Activated CD8-positive, alpha-beta T cell treated with anti-CD3 and anti-CD28 coated beads, Interleukin-2, amount 10 ng/mL, durations not matched to agents 7 days and 5 days (primary cell): Measurements from ENCODE around the gene POLH. TPM values are rescaled to one million over a fixed set of nuclear protein-coding genes. Genes with fewer than 3 reads are reported as not detected.

Experiments
- ATAC-seq: fragments of 150-1000 bp; cut with Tn5 transposase; one replicate; pipeline ENCODE4 v1.10.0; 2021; ENCODE audit warnings: moderate library complexity
- CTCF ChIA-PET: fragments of 350-600 bp; sonication (Branson Sonifier 250); formaldehyde crosslinking; loops from one replicate; lab custom pipeline; 2021; ENCODE audit warnings: antibody characterized with exemption; lab: Charles Lee
- POLR2A ChIA-PET: fragments of 350-600 bp; sonication (Branson Sonifier 250); formaldehyde crosslinking; loops from one replicate; lab custom pipeline; 2021; ENCODE audit warnings: antibody characterized with exemption; lab: Charles Lee
- DNase-seq: peaks from one replicate; pipeline ENCODE4 v3.0.0-alpha.2; 2020
- H3K27ac Mint-ChIP-seq: one replicate; pipeline ENCODE4 v1.8.0; 2021; ENCODE audit warnings: mild to moderate bottlenecking, mixed read lengths
- H3K27me3 Mint-ChIP-seq: one replicate; pipeline ENCODE4 v1.8.0; 2021; ENCODE audit warnings: low read depth, mixed read lengths
- H3K36me3 Mint-ChIP-seq: one replicate; pipeline ENCODE4 v1.8.0; 2021; ENCODE audit warnings: low read depth, mixed read lengths
- H3K4me1 Mint-ChIP-seq: one replicate; pipeline ENCODE4 v1.8.0; 2021; ENCODE audit warnings: low read depth, mixed read lengths
- H3K4me3 Mint-ChIP-seq: one replicate; pipeline ENCODE4 v1.8.0; 2021; ENCODE audit warnings: mild to moderate bottlenecking, mixed read lengths
- H3K9me3 Mint-ChIP-seq: one replicate; pipeline ENCODE4 v1.8.0; 2022; ENCODE audit warnings: mixed read lengths; ENCODE audit not compliant: insufficient read depth
- total RNA-seq, 2 experiments: library from RNA; stranded (reverse); gene quantifications; one replicate each; pipeline ENCODE4 v1.2.3, GENCODE V29; 2021

Gene POLH
- total RNA-seq, 2 experiments from 2014 or later = 73.1 to 75.2 TPM

DNA sequence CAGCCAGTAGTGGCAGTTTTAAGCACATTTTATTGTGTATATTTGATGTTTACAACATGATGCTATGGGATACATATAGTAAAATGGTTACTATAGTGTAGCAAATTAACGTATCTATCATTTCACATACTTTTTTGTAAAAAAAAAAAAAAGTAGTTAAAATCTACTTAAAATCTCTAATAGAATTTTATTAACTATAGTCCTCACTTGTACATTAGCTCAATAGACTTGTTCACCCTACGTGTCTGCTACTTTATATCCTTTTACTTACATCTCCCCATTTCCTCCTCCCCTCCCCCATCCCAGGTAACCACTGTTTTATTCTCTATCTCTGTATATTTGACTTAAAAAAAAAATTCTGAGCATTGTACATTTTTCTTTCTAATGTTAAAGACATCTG, 30.0 kb downstream of the POLH start:
- H3K4me3 Mint-ChIP-seq = no peak overlapping the region
- H3K4me1 Mint-ChIP-seq = peaks cover 3% of the 10 kb centered on the region
- CTCF ChIA-PET = interaction anchor here (1.1 to 1.3 kb wide), 2 partner anchors 42 to 62 kb away, joined by 3 to 6 read pairs; no protein-coding TSS in a partner anchor
- H3K36me3 Mint-ChIP-seq = peaks cover 68% of the 10 kb centered on the region
- ATAC-seq (no peak), DNase-seq (no peak)
- POLR2A ChIA-PET = no interaction called here
- H3K27ac Mint-ChIP-seq = no peak overlapping the region
- H3K9me3 Mint-ChIP-seq = no peaks in the 10 kb centered on the region
- no peaks in the 10 kb centered on the region for H3K27me3 Mint-ChIP-seq

DNA sequence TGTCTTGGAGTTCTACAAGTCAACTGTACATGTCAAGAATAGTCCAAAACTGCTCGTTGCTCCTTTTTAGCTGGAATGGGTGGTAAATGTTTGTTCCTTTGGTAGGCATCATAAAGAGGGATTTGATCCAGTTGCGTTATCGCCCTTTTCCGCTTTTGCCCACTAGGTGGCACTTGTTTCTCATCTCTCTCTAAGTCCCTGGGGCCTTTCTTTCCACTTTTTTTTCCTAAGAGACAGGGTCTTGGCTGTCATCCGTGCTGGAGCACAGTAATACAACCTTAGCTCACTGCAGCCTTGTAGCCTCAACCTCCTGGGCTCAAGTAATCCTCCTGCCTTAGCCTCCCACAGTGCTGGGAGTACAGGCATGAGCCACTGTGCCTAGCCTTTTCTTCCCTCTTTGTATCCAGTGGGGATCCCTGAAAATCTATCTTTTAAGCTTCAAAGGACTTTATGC, 32.4 kb downstream of the POLH start:
- no peak overlapping the region for H3K27ac Mint-ChIP-seq
- peaks cover 3% of the 10 kb centered on the region for H3K4me1 Mint-ChIP-seq
- CTCF ChIA-PET = interaction anchor here (0.7 to 2.7 kb wide), 27 partner anchors 8 to 486 kb away, joined by 3 to 27 read pairs (median 5); partner anchors contain the start of gene GTPBP2
- peak; percentile 42 for ATAC-seq
- H3K4me3 Mint-ChIP-seq = no peak overlapping the region
- peak; percentile 72 for DNase-seq
- H3K9me3 Mint-ChIP-seq = no peaks in the 10 kb centered on the region
- POLR2A ChIA-PET = interaction anchor here (0.6 to 0.8 kb wide), 2 partner anchors 21 to 31 kb away, joined by 3 read pairs; partner anchors contain the start of gene GTPBP2
- H3K27me3 Mint-ChIP-seq = no peaks in the 10 kb centered on the region
- H3K36me3 Mint-ChIP-seq = peaks cover 65% of the 10 kb centered on the region

DNA sequence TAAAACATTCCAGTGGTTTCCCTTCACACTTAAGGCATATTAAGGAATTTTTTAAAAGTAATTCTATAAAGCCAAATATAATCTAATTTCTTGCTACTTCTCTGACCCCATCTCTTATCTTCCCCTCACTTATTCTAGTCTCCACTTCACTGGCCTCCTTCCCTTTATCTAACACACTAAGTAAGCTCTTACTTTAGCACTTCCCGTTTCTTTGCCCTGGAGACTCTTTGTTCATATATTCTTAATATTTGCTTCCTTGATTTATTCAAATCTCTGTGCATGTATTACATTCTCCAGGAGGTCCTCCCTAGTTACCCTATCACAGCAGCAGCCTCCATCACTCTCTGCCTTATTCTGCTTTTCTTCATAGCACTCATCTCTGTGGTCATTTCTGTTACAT, 32.8 kb downstream of the POLH start:
- no peaks in the 10 kb centered on the region for H3K27me3 Mint-ChIP-seq
- H3K27ac Mint-ChIP-seq = no peak overlapping the region
- no peak for ATAC-seq
- H3K4me1 Mint-ChIP-seq = peaks cover 3% of the 10 kb centered on the region
- POLR2A ChIA-PET = interaction anchor here (0.6 to 0.8 kb wide), 3 partner anchors 21 to 67 kb away, joined by 3 read pairs; partner anchors contain the start of gene GTPBP2
- H3K36me3 Mint-ChIP-seq = peaks cover 65% of the 10 kb centered on the region
- CTCF ChIA-PET = interaction anchor here (1.0 to 2.7 kb wide), 20 partner anchors 9 to 470 kb away, joined by 3 to 27 read pairs (median 5); partner anchors contain the start of gene GTPBP2
- DNase-seq = no peak
- H3K9me3 Mint-ChIP-seq = no peaks in the 10 kb centered on the region
- no peak overlapping the region for H3K4me3 Mint-ChIP-seq

DNA sequence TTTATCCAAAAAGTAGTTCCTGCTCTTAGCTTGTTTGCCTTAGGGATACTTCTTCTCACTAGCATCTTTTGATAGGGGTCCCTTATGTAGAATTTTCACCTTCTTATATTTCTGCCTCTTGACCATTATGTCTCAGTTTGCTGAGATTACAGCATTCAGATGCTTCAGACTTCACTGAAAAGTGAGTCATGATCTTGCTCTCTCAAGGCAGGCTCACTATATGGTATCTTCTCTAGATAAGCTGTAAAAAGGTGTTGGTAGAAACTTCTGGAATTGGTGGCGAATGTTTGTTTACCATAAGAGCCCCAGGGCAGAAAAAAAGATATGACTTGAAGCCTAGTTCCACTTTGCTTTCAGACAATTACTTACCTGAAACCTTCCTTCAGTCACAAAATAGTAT, 33.4 kb downstream of the POLH start:
- Mint-ChIP-seq H3K4me3 (no peak overlapping the region), H3K36me3 (peaks cover 66% of the 10 kb centered on the region), H3K27me3 (no peaks in the 10 kb centered on the region), H3K27ac (no peak overlapping the region), H3K4me1 (peaks cover 3% of the 10 kb centered on the region), H3K9me3 (no peaks in the 10 kb centered on the region)
- ChIA-PET POLR2A (interaction anchor here (0.6 kb wide), 1 partner anchor 68 kb away, joined by 3 read pairs; no protein-coding TSS in a partner anchor), CTCF (interaction anchor here (1.0 to 2.7 kb wide), 11 partner anchors 9 to 470 kb away, joined by 4 to 27 read pairs (median 9); partner anchors contain the start of gene GTPBP2)
- ATAC-seq = no peak
- DNase-seq = no peak

DNA sequence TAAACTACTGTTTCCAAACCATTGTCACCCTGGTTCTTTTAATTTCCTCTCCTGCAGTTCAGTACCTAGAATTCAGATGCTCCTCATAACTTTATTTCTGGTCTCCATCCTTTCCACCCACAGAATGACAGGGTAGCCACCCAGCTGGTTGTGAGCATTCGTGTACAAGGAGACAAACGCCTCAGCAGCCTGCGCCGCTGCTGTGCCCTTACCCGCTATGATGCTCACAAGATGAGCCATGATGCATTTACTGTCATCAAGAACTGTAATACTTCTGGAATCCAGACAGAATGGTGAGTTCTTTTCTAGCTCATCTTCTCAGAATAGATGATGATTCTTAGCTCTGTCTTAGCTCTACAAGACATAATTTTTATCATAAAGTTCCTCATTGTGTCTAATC, 34.4 kb downstream of the POLH start:
- DNase-seq (no peak), ATAC-seq (no peak)
- Mint-ChIP-seq H3K27me3 (no peaks in the 10 kb centered on the region), H3K4me3 (no peak overlapping the region), H3K9me3 (no peaks in the 10 kb centered on the region), H3K4me1 (peaks cover 3% of the 10 kb centered on the region), H3K36me3 (peaks cover 66% of the 10 kb centered on the region), H3K27ac (no peak overlapping the region)
- ChIA-PET CTCF (interaction anchor here (0.9 to 1.4 kb wide), 3 partner anchors 57 to 468 kb away, joined by 3 read pairs; no protein-coding TSS in a partner anchor), POLR2A (interaction anchor here (0.8 kb wide), 1 partner anchor 10 kb away, joined by 3 read pairs; no protein-coding TSS in a partner anchor)

DNA sequence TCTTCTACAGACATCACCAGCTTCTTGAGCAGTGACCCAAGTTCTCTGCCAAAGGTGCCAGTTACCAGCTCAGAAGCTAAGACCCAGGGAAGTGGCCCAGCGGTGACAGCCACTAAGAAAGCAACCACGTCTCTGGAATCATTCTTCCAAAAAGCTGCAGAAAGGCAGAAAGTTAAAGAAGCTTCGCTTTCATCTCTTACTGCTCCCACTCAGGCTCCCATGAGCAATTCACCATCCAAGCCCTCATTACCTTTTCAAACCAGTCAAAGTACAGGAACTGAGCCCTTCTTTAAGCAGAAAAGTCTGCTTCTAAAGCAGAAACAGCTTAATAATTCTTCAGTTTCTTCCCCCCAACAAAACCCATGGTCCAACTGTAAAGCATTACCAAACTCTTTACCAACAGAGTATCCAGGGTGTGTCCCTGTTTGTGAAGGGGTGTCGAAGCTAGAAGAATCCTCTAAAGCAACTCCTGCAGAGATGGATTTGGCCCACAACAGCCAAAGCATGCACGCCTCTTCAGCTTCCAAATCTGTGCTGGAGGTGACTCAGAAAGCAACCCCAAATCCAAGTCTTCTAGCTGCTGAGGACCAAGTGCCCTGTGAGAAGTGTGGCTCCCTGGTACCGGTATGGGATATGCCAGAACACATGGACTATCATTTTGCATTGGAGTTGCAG, 37.9 kb downstream of the POLH start:
- ChIA-PET CTCF (interaction anchor here (1.3 kb wide), 1 partner anchor 15 kb away, joined by 4 read pairs; the partner anchor contains the start of gene GTPBP2), POLR2A (interaction anchor here (0.6 to 2.2 kb wide), 4 partner anchors 10 to 38 kb away, joined by 3 to 10 read pairs (median 5); partner anchors contain the start of genes GTPBP2 and XPO5)
- peaks cover 59% of the 10 kb centered on the region for H3K36me3 Mint-ChIP-seq
- no peak overlapping the region for H3K4me3 Mint-ChIP-seq
- H3K27ac Mint-ChIP-seq = peak overlapping the region; percentile 48
- ATAC-seq (no peak), DNase-seq (no peak)
- H3K27me3 Mint-ChIP-seq = no peaks in the 10 kb centered on the region
- H3K4me1 Mint-ChIP-seq = no peaks in the 10 kb centered on the region
- H3K9me3 Mint-ChIP-seq = no peaks in the 10 kb centered on the region

DNA sequence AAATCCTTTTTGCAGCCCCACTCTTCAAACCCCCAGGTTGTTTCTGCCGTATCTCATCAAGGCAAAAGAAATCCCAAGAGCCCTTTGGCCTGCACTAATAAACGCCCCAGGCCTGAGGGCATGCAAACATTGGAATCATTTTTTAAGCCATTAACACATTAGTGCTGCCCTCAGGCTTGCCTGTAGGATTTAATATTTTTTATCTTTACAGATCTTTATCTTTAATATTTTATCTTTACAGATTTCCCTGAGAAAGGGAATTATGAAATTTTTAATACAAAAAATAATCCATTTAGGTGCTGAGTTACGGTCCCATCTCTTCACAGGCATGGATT, 38.4 kb downstream of the POLH start:
- no peaks in the 10 kb centered on the region for H3K4me1 Mint-ChIP-seq
- H3K4me3 Mint-ChIP-seq = no peak overlapping the region
- POLR2A ChIA-PET = interaction anchor here (1.1 to 2.2 kb wide), 2 partner anchors 15 to 39 kb away, joined by 3 to 10 read pairs; partner anchors contain the start of genes GTPBP2 and XPO5
- CTCF ChIA-PET = interaction anchor here (1.3 kb wide), 1 partner anchor 15 kb away, joined by 4 read pairs; the partner anchor contains the start of gene GTPBP2
- DNase-seq (no peak), ATAC-seq (no peak)
- no peaks in the 10 kb centered on the region for H3K9me3 Mint-ChIP-seq
- peaks cover 56% of the 10 kb centered on the region for H3K36me3 Mint-ChIP-seq
- H3K27ac Mint-ChIP-seq = no peak overlapping the region
- H3K27me3 Mint-ChIP-seq = no peaks in the 10 kb centered on the region

DNA sequence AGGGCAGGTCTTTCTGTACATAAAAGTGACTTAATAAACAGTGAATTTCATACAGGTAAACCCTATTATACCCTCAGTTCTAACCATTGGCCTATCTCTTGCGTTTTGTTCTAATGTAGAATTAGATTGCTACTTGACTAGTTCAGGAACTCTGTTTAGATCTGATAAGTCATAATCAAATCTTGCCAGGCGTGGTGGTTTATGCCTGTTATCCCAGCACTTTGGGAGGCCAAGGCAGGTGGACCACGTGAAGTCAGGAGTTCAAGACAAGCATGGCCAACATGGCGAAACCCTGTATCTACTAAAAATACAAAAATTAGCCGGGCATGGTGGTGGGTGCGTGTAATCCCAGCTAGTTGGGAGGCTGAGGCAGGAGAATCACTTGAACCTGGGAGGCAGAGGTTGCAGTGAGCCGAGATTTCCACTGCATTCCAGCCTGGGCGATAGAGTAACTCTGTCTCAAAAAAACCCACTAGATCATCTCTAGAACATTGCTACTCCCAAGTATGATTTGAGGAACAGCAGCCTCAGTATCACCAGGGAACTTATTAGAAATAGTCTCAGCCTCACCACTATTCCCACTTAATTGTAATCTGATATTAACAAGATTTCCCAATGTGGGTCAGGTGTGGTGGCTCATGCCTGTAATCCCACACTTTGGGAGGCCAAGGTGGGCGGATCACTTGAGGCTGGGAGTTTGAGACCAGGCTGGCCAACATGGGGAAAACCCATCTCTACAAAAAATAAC, 40.9 kb downstream of the POLH start:
- no peak for ATAC-seq
- Mint-ChIP-seq H3K36me3 (peaks cover 58% of the 10 kb centered on the region), H3K27ac (no peak overlapping the region), H3K9me3 (no peaks in the 10 kb centered on the region), H3K27me3 (no peaks in the 10 kb centered on the region), H3K4me3 (no peak overlapping the region), H3K4me1 (no peaks in the 10 kb centered on the region)
- no peak for DNase-seq
- POLR2A ChIA-PET = interaction anchor here (0.7 to 1.2 kb wide), 2 partner anchors 11 to 67 kb away, joined by 3 to 4 read pairs; no protein-coding TSS in a partner anchor
- CTCF ChIA-PET = interaction anchor here (0.6 to 2.2 kb wide), 3 partner anchors 9 to 16 kb away, joined by 3 to 18 read pairs (median 3); no protein-coding TSS in a partner anchor

DNA sequence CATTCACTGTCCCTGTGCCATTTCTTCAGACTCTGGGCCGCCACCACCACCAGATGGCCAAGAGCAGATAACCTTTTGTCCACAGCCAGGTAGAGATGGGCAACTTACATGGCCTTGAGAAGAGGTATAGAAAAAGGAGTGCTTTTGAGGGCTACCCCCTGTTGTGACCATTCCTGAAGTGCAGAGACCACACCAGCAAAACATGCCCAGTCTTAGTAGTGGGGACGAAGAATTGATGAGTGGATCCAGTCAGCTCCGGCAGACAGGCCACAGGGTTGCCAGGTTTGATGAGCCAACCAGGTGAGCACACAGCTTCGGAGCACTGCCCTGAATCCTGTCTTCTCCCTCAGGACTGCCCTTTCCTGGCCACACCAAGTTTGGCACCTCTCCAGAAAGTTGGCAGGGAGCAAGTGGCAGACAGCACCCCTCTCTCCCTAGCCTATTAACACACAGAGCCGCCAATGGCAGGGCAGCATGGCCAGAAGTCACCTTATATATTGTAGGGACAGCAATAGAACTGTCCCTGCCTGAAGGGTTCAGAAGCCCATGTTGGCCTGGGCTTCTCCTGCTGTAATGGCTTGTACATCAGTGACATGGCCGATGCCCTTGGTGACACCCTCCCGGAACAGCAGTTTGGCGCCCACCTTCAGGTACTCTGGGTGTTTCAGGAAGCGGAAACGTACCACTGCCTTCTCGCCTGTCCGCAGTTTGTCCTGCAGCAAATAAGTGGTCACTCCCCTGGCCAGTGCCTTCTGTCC, 45.3 kb downstream of the POLH start:
- Mint-ChIP-seq H3K36me3 (peaks cover 73% of the 10 kb centered on the region), H3K4me1 (peaks cover 6% of the 10 kb centered on the region), H3K4me3 (no peak overlapping the region), H3K27me3 (no peaks in the 10 kb centered on the region), H3K27ac (no peak overlapping the region), H3K9me3 (no peaks in the 10 kb centered on the region)
- CTCF ChIA-PET = interaction anchor here (1.6 kb wide), 1 partner anchor 13 kb away, joined by 5 read pairs; no protein-coding TSS in a partner anchor
- ATAC-seq (no peak), DNase-seq (no peak)
- POLR2A ChIA-PET = interaction anchor here (1.3 to 2.4 kb wide), 2 partner anchors 8 to 10 kb away, joined by 3 to 11 read pairs; partner anchors contain the start of gene GTPBP2

DNA sequence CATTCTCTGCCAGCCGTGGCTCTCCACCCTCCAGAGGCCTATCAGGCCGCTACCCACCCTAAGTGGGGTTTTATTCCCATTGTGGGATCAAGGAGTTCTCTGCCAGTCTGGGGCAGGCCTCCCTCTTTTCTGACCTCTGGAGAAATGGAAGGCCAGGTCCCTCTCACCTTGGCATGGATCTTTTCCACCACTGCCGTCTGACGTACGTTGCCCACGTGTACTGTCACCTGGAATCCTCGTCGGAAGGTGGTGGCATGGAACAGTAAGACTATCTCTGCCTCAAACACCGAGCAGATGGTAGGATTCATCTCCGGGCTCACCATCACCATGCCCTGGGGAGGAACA, 45.8 kb downstream of the POLH start:
- H3K4me1 Mint-ChIP-seq = peaks cover 12% of the 10 kb centered on the region
- no peak overlapping the region for H3K4me3 Mint-ChIP-seq
- H3K36me3 Mint-ChIP-seq = peaks cover 74% of the 10 kb centered on the region
- peak overlapping the region; percentile 3 for H3K27ac Mint-ChIP-seq
- no peaks in the 10 kb centered on the region for H3K27me3 Mint-ChIP-seq
- POLR2A ChIA-PET = no interaction called here
- CTCF ChIA-PET = no interaction called here
- no peak for DNase-seq
- no peaks in the 10 kb centered on the region for H3K9me3 Mint-ChIP-seq
- ATAC-seq = no peak

DNA sequence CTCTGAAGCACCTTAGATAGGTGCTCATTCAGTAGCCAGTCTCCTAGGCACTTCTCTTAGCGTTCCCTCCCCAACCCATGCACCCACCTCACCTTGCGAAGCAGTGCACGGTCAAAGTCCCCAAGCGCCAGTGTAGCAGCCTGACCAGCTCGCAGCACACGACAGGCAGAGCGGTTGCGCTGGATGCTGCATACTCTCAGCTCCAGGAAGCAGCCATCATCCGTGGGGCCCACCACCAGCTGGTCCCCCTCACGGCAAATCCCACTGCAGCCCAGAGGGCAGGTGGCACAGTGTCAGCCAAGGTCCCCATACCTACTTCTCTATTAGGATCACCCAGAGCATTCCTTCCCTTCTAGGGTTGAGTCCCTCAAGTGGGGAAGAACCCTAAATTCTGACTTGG, 46.6 kb downstream of the POLH start:
- Mint-ChIP-seq H3K36me3 (peaks cover 73% of the 10 kb centered on the region), H3K27ac (no peak overlapping the region)

More for the DNA sequence above, 46.6 kb downstream of the POLH start:
- no peak for DNase-seq
- ATAC-seq = no peak
- ChIA-PET POLR2A (no interaction called here), CTCF (interaction anchor here (0.5 to 1.1 kb wide), 2 partner anchors 15 to 615 kb away, joined by 3 read pairs; no protein-coding TSS in a partner anchor)
- Mint-ChIP-seq H3K27me3 (no peaks in the 10 kb centered on the region), H3K9me3 (no peaks in the 10 kb centered on the region), H3K4me1 (peaks cover 19% of the 10 kb centered on the region), H3K4me3 (no peak overlapping the region)
